GM19455 (cell line): ENCODE results near the gene OLIG1.

ENCODE experiments used
- ATAC-seq: cut with Tn5 transposase; IDR thresholded peaks from one replicate; pipeline ENCODE4 v1.9.1; 2021; ENCODE audit not compliant: unreplicated experiment

OLIG1 gene

GRCh38 chr21:33030633-33031032, 39.3 kb upstream of the OLIG1 start:
- ATAC-seq, result no peak

- no peak for ATAC-seq
These were observed 38.6 kb upstream of the OLIG1 start for GRCh38 chr21:33031152-33031911.

GRCh38 chr21:33032434-33033047, 37.4 kb upstream of the OLIG1 start:
- ATAC-seq, result no peak

GRCh38 chr21:33033094-33033951, 36.6 kb upstream of the OLIG1 start:
- ATAC-seq, result no peak

- ATAC-seq, result no peak
These were observed 36.0 kb upstream of the OLIG1 start for GRCh38 chr21:33033961-33034413.

GRCh38 chr21:33035147-33035546, 34.8 kb upstream of the OLIG1 start:
- ATAC-seq, result no peak

GRCh38 chr21:33036430-33037162, 33.3 kb upstream of the OLIG1 start:
- no peak for ATAC-seq

GRCh38 chr21:33037501-33037900, 32.4 kb upstream of the OLIG1 start:
- ATAC-seq, result no peak

GRCh38 chr21:33039536-33039935, 30.4 kb upstream of the OLIG1 start:
- no peak for ATAC-seq

GRCh38 chr21:33040215-33040614, 29.7 kb upstream of the OLIG1 start:
- no peak for ATAC-seq

- no peak for ATAC-seq
These were observed 28.0 kb upstream of the OLIG1 start for GRCh38 chr21:33041981-33042380.

- ATAC-seq, result no peak
These were observed 27.1 kb upstream of the OLIG1 start for GRCh38 chr21:33042812-33043211.

- no peak for ATAC-seq
These were observed 23.5 kb upstream of the OLIG1 start for GRCh38 chr21:33046455-33046854.

- ATAC-seq, result no peak
These were observed 22.7 kb upstream of the OLIG1 start for GRCh38 chr21:33047231-33047630.

GRCh38 chr21:33051925-33052324, 18.0 kb upstream of the OLIG1 start:
- ATAC-seq, result no peak

- ATAC-seq, result no peak
These were observed 16.0 kb upstream of the OLIG1 start for GRCh38 chr21:33053951-33054350.

GRCh38 chr21:33055991-33056390, 13.9 kb upstream of the OLIG1 start:
- no peak for ATAC-seq

- no peak for ATAC-seq
These were observed 12.5 kb upstream of the OLIG1 start for GRCh38 chr21:33057385-33057940.

- ATAC-seq, result no peak
These were observed 11.4 kb upstream of the OLIG1 start for GRCh38 chr21:33058527-33058926.

GRCh38 chr21:33058957-33059356, 11.0 kb upstream of the OLIG1 start:
- ATAC-seq, result no peak

GRCh38 chr21:33059380-33059841, 10.5 kb upstream of the OLIG1 start:
- no peak for ATAC-seq
